Fibroblast of lung (primary cell): Measurements from ENCODE around the gene OXCT2. TPM values are rescaled to one million over a fixed set of nuclear protein-coding genes. Genes with fewer than 3 reads are reported as not detected.
"Not testable (repeated sequence)": the region's sequence is repeated elsewhere in the genome, so short reads cannot be mapped to it uniquely, and the experiment has no call there.

Experiments used
- DNase-seq, 2 donors: peaks; one replicate each; pipeline versions ENCODE4 v3.0.0 to v3.0.0-alpha.2; 2010; ENCODE audit warnings: low read depth in 2 of 2
- H2AFZ ChIP-seq: 2 replicates; pipeline ENCODE4 v1.5.1; 2012; ENCODE audit warnings: low read length, control low read depth, inconsistent platforms
- H3K27ac ChIP-seq: 2 replicates; pipeline ENCODE4 v1.5.1; 2011; ENCODE audit warnings: low read length, control low read depth; ENCODE audit not compliant: insufficient read depth
- H3K27me3 ChIP-seq: 2 replicates; pipeline ENCODE4 v1.5.1; 2011; ENCODE audit warnings: mild to moderate bottlenecking, low read length; ENCODE audit not compliant: control insufficient read depth, insufficient read depth
- H3K36me3 ChIP-seq: 2 replicates; pipeline ENCODE4 v1.5.1; 2011; ENCODE audit warnings: low read length; ENCODE audit not compliant: control insufficient read depth, insufficient read depth
- H3K4me1 ChIP-seq: 2 replicates; pipeline ENCODE4 v1.5.1; 2011; ENCODE audit warnings: low read length; ENCODE audit not compliant: control insufficient read depth, insufficient read depth; ENCODE audit errors: extremely low read depth
- H3K4me2 ChIP-seq: 2 replicates; pipeline ENCODE4 v1.5.1; 2011; ENCODE audit warnings: low read length, control low read depth; ENCODE audit not compliant: insufficient read depth; ENCODE audit errors: extremely low read depth
- H3K4me3 ChIP-seq, 4 experiments: fragments of 200-600 bp in 1 of 4; sonication (generic) in 1 of 4; replicated peaks in 1 of 4; 2 replicates each; pipeline ENCODE4 v1.5.1; 2011 to 2016; ENCODE audit warnings: low read length in 4 of 4, low read depth in 3 of 4, mild to moderate bottlenecking in 3 of 4, control low read depth in 2 of 4, inconsistent platforms in 1 of 4, mixed read lengths in 1 of 4; ENCODE audit not compliant: insufficient read depth in 1 of 4; ENCODE audit errors: control extremely low read depth in 1 of 4
- H3K79me2 ChIP-seq: 2 replicates; pipeline ENCODE4 v1.5.1; 2012; ENCODE audit warnings: mild to moderate bottlenecking, low read length, inconsistent platforms; ENCODE audit not compliant: control insufficient read depth, insufficient read depth
- H3K9ac ChIP-seq: 2 replicates; pipeline ENCODE4 v1.5.1; 2011; ENCODE audit warnings: mild to moderate bottlenecking, low read length, control low read depth; ENCODE audit not compliant: insufficient read depth
- H3K9me3 ChIP-seq: 2 replicates; pipeline ENCODE4 v1.5.1; 2012; ENCODE audit warnings: low read depth, low read length; ENCODE audit not compliant: control insufficient read depth, insufficient read depth
- H4K20me1 ChIP-seq: 2 replicates; pipeline ENCODE4 v1.5.1; 2011; ENCODE audit warnings: low read length; ENCODE audit not compliant: control insufficient read depth, insufficient read depth; ENCODE audit errors: extremely low read depth
- CTCF ChIP-seq, 2 donors: IDR thresholded peaks in 1 of 2; conservative IDR thresholded peaks in 1 of 2; 1 replicate in 1 of 2; 2 replicates in 1 of 2; pipeline ENCODE4 v1.5.1; 2011 to 2012; ENCODE audit warnings: low read length in 2 of 2, control low read depth in 1 of 2, inconsistent platforms in 1 of 2, low read depth in 1 of 2, mild to moderate bottlenecking in 1 of 2
- EZH2 ChIP-seq: IDR thresholded peaks from 2 replicates; pipeline ENCODE4 v1.5.1; 2012; ENCODE audit warnings: low read length, control low read depth, mild to moderate bottlenecking; ENCODE audit errors: missing control alignments
- polyA plus RNA-seq, 2 donors: library from polyadenylated mRNA; depleted of rRNA in 1 of 2; stranded (reverse) in 1 of 2; unstranded in 1 of 2; fragments of >200 nt; gene quantifications; 2 replicates each; pipeline ENCODE4 v1.2.1, GENCODE V29; 2011 to 2012; ENCODE audit warnings: missing spikeins in 1 of 2
- total RNA-seq: library from RNA; depleted of rRNA; stranded (reverse); fragments of >200 nt; gene quantifications from 2 replicates; pipeline ENCODE4 v1.2.1, GENCODE V29; 2014

The OXCT2 gene
- total and polyA plus RNA-seq, 2 donors (not counting 1 experiment from before 2014, with no cell fraction given), result 1.0 to 6.4 TPM

GRCh38 chr1:39777306-39777705 is 6.2 kb upstream of the OXCT2 start:
- no peak overlapping the region for H3K9ac ChIP-seq
- peaks cover 10% of the 10 kb centered on the region for H3K27me3 ChIP-seq
- H3K79me2 ChIP-seq, result no peaks in the 10 kb centered on the region
- H3K36me3 ChIP-seq, result no peaks in the 10 kb centered on the region
- no peak overlapping the region for H3K4me3 ChIP-seq
- H3K9me3 ChIP-seq, result no peaks in the 10 kb centered on the region
- H3K27ac ChIP-seq, result no peak overlapping the region
- DNase-seq, result no peak
- no peaks in the 10 kb centered on the region for H3K4me1 ChIP-seq
- TF ChIP-seq EZH2, result no peak
- TF ChIP-seq CTCF (conservative IDR thresholded peaks at IDR 0.05 in 1 of 2, IDR thresholded peaks at IDR 0.05 in 1 of 2; ENCODE audit: low read depth in 1 of 2, low read length in 2 of 2), result no peak
- no peaks in the 10 kb centered on the region for H4K20me1 ChIP-seq
- H2AFZ ChIP-seq, result no peak overlapping the region
- H3K4me2 ChIP-seq, result no peak overlapping the region

GRCh38 chr1:39776886-39777285 is 5.7 kb upstream of the OXCT2 start:
- no peaks in the 10 kb centered on the region for H3K36me3 ChIP-seq
- no peak overlapping the region for H3K4me3 ChIP-seq
- H2AFZ ChIP-seq, result no peak overlapping the region
- peaks cover 10% of the 10 kb centered on the region for H3K27me3 ChIP-seq
- no peak overlapping the region for H3K27ac ChIP-seq
- H4K20me1 ChIP-seq, result no peaks in the 10 kb centered on the region
- no peaks in the 10 kb centered on the region for H3K9me3 ChIP-seq
- H3K4me1 ChIP-seq, result no peaks in the 10 kb centered on the region
- TF ChIP-seq CTCF (conservative IDR thresholded peaks at IDR 0.05 in 1 of 2, IDR thresholded peaks at IDR 0.05 in 1 of 2; ENCODE audit: low read depth in 1 of 2, low read length in 2 of 2) (no peak), EZH2 (no peak)
- no peak overlapping the region for H3K4me2 ChIP-seq
- H3K9ac ChIP-seq, result no peak overlapping the region
- no peaks in the 10 kb centered on the region for H3K79me2 ChIP-seq
- DNase-seq, result no peak

GRCh38 chr1:39776400-39776713 is 5.2 kb upstream of the OXCT2 start:
- no peak for DNase-seq
- peaks cover 10% of the 10 kb centered on the region for H3K27me3 ChIP-seq
- no peak overlapping the region for H2AFZ ChIP-seq
- H3K9me3 ChIP-seq, result no peaks in the 10 kb centered on the region
- no peaks in the 10 kb centered on the region for H3K4me1 ChIP-seq
- H3K27ac ChIP-seq, result no peak overlapping the region
- TF ChIP-seq CTCF (conservative IDR thresholded peaks at IDR 0.05 in 1 of 2, IDR thresholded peaks at IDR 0.05 in 1 of 2; ENCODE audit: low read depth in 1 of 2, low read length in 2 of 2) (no peak), EZH2 (no peak)
- no peak overlapping the region for H3K9ac ChIP-seq
- H3K4me2 ChIP-seq, result no peak overlapping the region
- H4K20me1 ChIP-seq, result no peaks in the 10 kb centered on the region
- no peaks in the 10 kb centered on the region for H3K79me2 ChIP-seq
- H3K36me3 ChIP-seq, result no peaks in the 10 kb centered on the region
- no peak overlapping the region for H3K4me3 ChIP-seq

- H3K27ac ChIP-seq, H4K20me1 ChIP-seq, DNase-seq, H2AFZ ChIP-seq, H3K4me2 ChIP-seq, H3K4me1 ChIP-seq, H3K4me3 ChIP-seq, H3K9ac ChIP-seq, H3K9me3 ChIP-seq, H3K36me3 ChIP-seq, H3K79me2 ChIP-seq: not testable (repeated sequence)
- peaks cover 10% of the 10 kb centered on the region for H3K27me3 ChIP-seq
These were observed 4.7 kb upstream of the OXCT2 start for GRCh38 chr1:39775676-39776399.

GRCh38 chr1:39775141-39775540 is 4.0 kb upstream of the OXCT2 start:
- not testable (repeated sequence) for H3K36me3 ChIP-seq, H3K9me3 ChIP-seq, H3K27ac ChIP-seq, H4K20me1 ChIP-seq, H3K79me2 ChIP-seq, DNase-seq, H3K9ac ChIP-seq, H3K4me1 ChIP-seq, H3K27me3 ChIP-seq, H3K4me3 ChIP-seq, H2AFZ ChIP-seq, H3K4me2 ChIP-seq
